GM18870 (cell line): Measurements from ENCODE around the gene PCDH12.
A peak's percentile ranks its signal among the peaks of the same experiment; 100 is the strongest.

Experiments used
- ATAC-seq: cut with Tn5 transposase; IDR thresholded peaks from one replicate; pipeline ENCODE4 v1.9.1; 2021; ENCODE audit warnings: moderate library complexity; ENCODE audit not compliant: unreplicated experiment

Gene PCDH12

GRCh38 chr5:141958113-141958512 is at the start of gene PCDH12:
TSS of gene PCDH12 (minus strand) at chr5:141958202. CDS start at chr5:141957851, 351 bp downstream.
- ATAC-seq = no peak

- ATAC-seq = no peak
Observed at GRCh38 chr5:142007237-142007544, 49.2 kb upstream of the PCDH12 start.

GRCh38 chr5:142006363-142007236 is 48.6 kb upstream of the PCDH12 start:
- no peak for ATAC-seq

- ATAC-seq = no peak
Observed at GRCh38 chr5:142003266-142003800, 45.3 kb upstream of the PCDH12 start.

- ATAC-seq = no peak
Observed at GRCh38 chr5:142000704-142001484, 42.9 kb upstream of the PCDH12 start.

- ATAC-seq = no peak
Observed at GRCh38 chr5:142000173-142000572, 42.2 kb upstream of the PCDH12 start.

GRCh38 chr5:141997358-141997960 is 39.5 kb upstream of the PCDH12 start:
- no peak for ATAC-seq

GRCh38 chr5:141995656-141996055 is 37.7 kb upstream of the PCDH12 start:
- no peak for ATAC-seq

- no peak for ATAC-seq
Observed at GRCh38 chr5:141994511-141995136, 36.6 kb upstream of the PCDH12 start.

GRCh38 chr5:141992349-141992963 is 34.5 kb upstream of the PCDH12 start:
- ATAC-seq = no peak

- ATAC-seq = no peak
Observed at GRCh38 chr5:141989720-141990119, 31.7 kb upstream of the PCDH12 start.

GRCh38 chr5:141986072-141986471 is 28.1 kb upstream of the PCDH12 start:
- ATAC-seq = no peak

GRCh38 chr5:141982626-141983025 is 24.6 kb upstream of the PCDH12 start:
- no peak for ATAC-seq

- ATAC-seq = no peak
Observed at GRCh38 chr5:141978389-141978788, 20.4 kb upstream of the PCDH12 start.

- no peak for ATAC-seq
Observed at GRCh38 chr5:141976176-141976575, 18.2 kb upstream of the PCDH12 start.

- ATAC-seq = no peak
Observed at GRCh38 chr5:141973871-141974595, 16.0 kb upstream of the PCDH12 start.

GRCh38 chr5:141969783-141970771 is 12.1 kb upstream of the PCDH12 start:
- peak; percentile 74 for ATAC-seq

- peak; percentile 83 for ATAC-seq
Observed at GRCh38 chr5:141968914-141969608, 11.1 kb upstream of the PCDH12 start, which contains the start of gene RNF14. TSS of gene RNF14 (plus strand) at chr5:141969105. CDS start at chr5:141973589, 4,484 bp downstream.
